Ascending aorta (tissue), 2 donors: ENCODE measurements around the gene PIGW. TPM values are rescaled to one million over a fixed set of nuclear protein-coding genes. Genes with fewer than 3 reads are reported as not detected.

Experiments
- DNase-seq, 2 donors: peaks; one replicate each; pipeline ENCODE4 v3.0.0-alpha.2; 2019; ENCODE audit warnings: low spot score in 2 of 2
- H3K27ac ChIP-seq, 2 donors: fragments of 200-600 bp; sonication (generic); one replicate each; pipeline ENCODE4 v1.5.1; 2016 to 2017; ENCODE audit warnings: mild to moderate bottlenecking in 1 of 2
- H3K27me3 ChIP-seq: fragments of 200-600 bp; sonication (generic); one replicate; pipeline ENCODE4 v1.5.1; 2017
- H3K36me3 ChIP-seq, 2 donors: fragments of 200-600 bp; sonication (generic); one replicate each; pipeline ENCODE4 v1.5.1; 2016
- H3K4me1 ChIP-seq, 2 donors: fragments of 200-600 bp; sonication (generic); one replicate each; pipeline ENCODE4 v1.5.1; 2016 to 2017; ENCODE audit warnings: mild to moderate bottlenecking in 1 of 2
- H3K4me3 ChIP-seq, 2 donors: fragments of 200-600 bp; sonication (generic); one replicate each; pipeline ENCODE4 v1.5.1; 2016 to 2017; ENCODE audit warnings: mild to moderate bottlenecking in 1 of 2
- H3K9me3 ChIP-seq, 2 donors: fragments of 200-600 bp; sonication (generic); one replicate each; pipeline ENCODE4 v1.5.1; 2016
- CTCF ChIP-seq, 3 experiments: fragments of 200-600 bp in 2 of 3; fragments of 450-650 bp in 1 of 3; sonication (generic) in 2 of 3; IDR thresholded peaks; one replicate each; pipeline ENCODE4 v1.5.1; 2016 to 2019; ENCODE audit warnings: antibody characterized with exemption in 3 of 3, mild to moderate bottlenecking in 1 of 3, moderate library complexity in 1 of 3
- intact Hi-C: fragments of 100-400 bp; cut with DNase I; formaldehyde crosslinking; loops from one replicate; pipeline ENCODE4 v1.15.1; 2023
- total RNA-seq: library from RNA; depleted of rRNA; stranded (reverse); fragments of >200 nt; gene quantifications from one replicate; pipeline ENCODE4 v1.1.0, GENCODE V29; 2016

The PIGW gene
- total RNA-seq, 1 donor from 2014 or later = 6.0 TPM

- no peaks in the 10 kb centered on the region for H3K27me3 ChIP-seq
- H3K4me3 ChIP-seq = peak overlapping the region; percentile 95 to 98
- H3K27ac ChIP-seq = peak overlapping the region; percentile 99 to 100
- peaks cover 0 to 5% of the 10 kb centered on the region in 2 donors for H3K36me3 ChIP-seq
- no peak for TF ChIP-seq CTCF (IDR thresholded peaks at IDR 0.05)
- peaks cover 16 to 39% of the 10 kb centered on the region in 2 donors for H3K4me1 ChIP-seq
- no peaks in the 10 kb centered on the region for H3K9me3 ChIP-seq
- DNase-seq = no peak
- intact Hi-C loops = loop anchor here (5.0 kb wide), 1 partner anchor 811 kb away; no protein-coding TSS in a partner anchor
These were observed 11.8 kb downstream of the PIGW start for GRCh38 chr17:36546418-36547093.

GRCh38 chr17:36547776-36548175, 13.0 kb downstream of the PIGW start:
- intact Hi-C loops = loop anchor here (5.0 kb wide), 1 partner anchor 810 kb away; no protein-coding TSS in a partner anchor
- H3K9me3 ChIP-seq = no peaks in the 10 kb centered on the region
- H3K4me1 ChIP-seq = peaks cover 16 to 41% of the 10 kb centered on the region in 2 donors
- no peak for TF ChIP-seq CTCF (IDR thresholded peaks at IDR 0.05)
- H3K27ac ChIP-seq = no peak overlapping the region
- H3K27me3 ChIP-seq = no peaks in the 10 kb centered on the region
- H3K4me3 ChIP-seq = peak overlapping the region in 1 of 2 donors; percentile 98
- no peak for DNase-seq
- H3K36me3 ChIP-seq = peaks cover 0 to 5% of the 10 kb centered on the region in 2 donors

GRCh38 chr17:36550491-36551417, 16.0 kb downstream of the PIGW start:
- Histone ChIP-seq H3K36me3 (peaks cover 4 to 13% of the 10 kb centered on the region in 2 donors), H3K4me1 (peaks cover 13 to 33% of the 10 kb centered on the region in 2 donors), H3K27ac (no peak overlapping the region), H3K27me3 (no peaks in the 10 kb centered on the region), H3K9me3 (no peaks in the 10 kb centered on the region), H3K4me3 (no peak overlapping the region)
- TF ChIP-seq CTCF (IDR thresholded peaks at IDR 0.05) = no peak
- DNase-seq = no peak
- intact Hi-C loops = no loop called here

- no peak overlapping the region for H3K4me3 ChIP-seq
- no peak for DNase-seq
- peaks cover 18 to 27% of the 10 kb centered on the region in 2 donors for H3K36me3 ChIP-seq
- no peaks in the 10 kb centered on the region for H3K9me3 ChIP-seq
- no peak for TF ChIP-seq CTCF (IDR thresholded peaks at IDR 0.05)
- intact Hi-C loops = no loop called here
- H3K27me3 ChIP-seq = no peaks in the 10 kb centered on the region
- H3K4me1 ChIP-seq = peaks cover 3 to 11% of the 10 kb centered on the region in 2 donors
- H3K27ac ChIP-seq = no peak overlapping the region
These were observed 18.7 kb downstream of the PIGW start for GRCh38 chr17:36553459-36553858.

- intact Hi-C loops = no loop called here
- Histone ChIP-seq H3K4me3 (no peak overlapping the region), H3K9me3 (no peaks in the 10 kb centered on the region), H3K4me1 (no peaks in the 10 kb centered on the region), H3K27ac (no peak overlapping the region), H3K36me3 (peaks cover 64 to 84% of the 10 kb centered on the region in 2 donors), H3K27me3 (no peaks in the 10 kb centered on the region)
- DNase-seq = no peak
- no peak for TF ChIP-seq CTCF (IDR thresholded peaks at IDR 0.05)
These were observed 31.3 kb downstream of the PIGW start for GRCh38 chr17:36566081-36566480.
